ENCODE results near the gene ROPN1B.
A peak's percentile ranks its signal among the peaks of the same experiment; 100 is the strongest.
"Not testable (repeated sequence)": the region's sequence is repeated elsewhere in the genome, so short reads cannot be mapped to it uniquely, and the experiment has no call there.

The ROPN1B gene

DNA sequence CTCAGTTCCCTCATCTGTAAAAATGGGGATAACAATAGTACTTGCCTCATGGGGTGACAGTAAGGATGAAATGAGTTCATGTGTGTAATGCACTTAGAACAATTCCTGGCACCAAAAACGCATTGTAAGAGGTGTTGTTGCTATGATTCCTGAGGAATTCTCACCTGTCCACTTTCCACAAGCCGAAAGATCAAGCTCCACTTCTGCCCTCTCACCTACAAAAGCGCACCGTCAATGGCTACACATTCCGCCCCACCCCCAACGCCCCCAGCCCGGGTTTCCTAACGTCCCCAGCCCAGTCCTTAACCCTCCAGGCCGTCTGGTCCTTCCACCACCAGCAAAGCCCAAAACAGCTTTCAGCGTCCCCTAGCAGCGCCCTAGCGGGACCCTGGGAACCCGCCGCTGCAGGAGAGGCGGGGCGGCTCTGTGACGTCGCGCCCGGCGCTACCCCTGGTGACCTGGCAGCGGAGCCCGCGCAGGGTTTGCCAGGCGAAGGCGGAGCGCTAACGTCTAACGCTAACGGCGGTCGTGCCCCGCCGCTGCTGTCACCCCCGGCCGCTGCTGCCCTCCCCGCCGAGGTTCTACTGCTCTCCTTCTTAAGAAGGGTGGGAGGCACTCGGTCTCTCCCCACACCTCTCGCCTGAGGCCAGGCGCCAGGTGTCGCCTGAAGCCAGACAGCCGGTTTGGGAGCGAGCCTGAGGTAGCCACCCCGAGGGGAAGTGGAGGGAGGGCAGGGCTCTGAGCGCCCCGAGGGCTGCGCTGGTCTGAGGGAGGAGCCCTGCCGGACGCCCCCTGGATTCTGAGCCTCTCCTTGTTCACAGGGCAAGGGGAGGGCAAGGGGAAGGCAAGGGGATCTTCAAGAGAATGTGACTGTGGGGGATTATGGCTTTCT, at the start of gene ROPN1B:
Gene ROPN1B, plus strand, starts transcription at position 478 of the 892 bp plus-strand sequence. CDS start 2,877 bp downstream, outside the sequence.
- not testable (repeated sequence) for DNase-seq (ENCODE audit: low spot score)

DNA sequence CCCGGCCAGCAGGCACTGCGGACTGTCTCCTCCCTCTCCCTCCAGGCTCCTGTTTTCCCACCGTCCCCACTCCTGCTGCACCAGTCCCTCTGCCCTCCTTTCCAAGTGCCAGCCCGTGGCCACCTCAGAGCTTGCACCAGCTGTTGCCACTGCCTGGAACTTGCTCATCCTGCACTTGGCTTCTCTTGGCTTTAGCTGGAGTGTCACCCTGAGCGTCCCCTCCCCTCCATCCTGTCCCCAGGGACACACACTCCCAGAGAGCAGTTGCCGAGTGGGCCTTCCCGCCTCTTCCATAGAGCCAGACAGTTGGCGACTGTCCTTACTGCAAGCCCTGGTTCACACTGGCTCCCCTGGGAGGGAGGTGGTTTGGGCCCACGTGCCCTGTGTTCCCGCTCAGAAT, 48.8 kb upstream of the ROPN1B start:
- not testable (repeated sequence) for DNase-seq (ENCODE audit: low spot score)

GRCh38 chr3:125920751-125921279, 48.2 kb upstream of the ROPN1B start:
- DNase-seq (ENCODE audit: low spot score), result not testable (repeated sequence)

- peak; percentile 59 for DNase-seq (ENCODE audit: low spot score)
These were observed 47.3 kb upstream of the ROPN1B start for GRCh38 chr3:125921712-125922111.

GRCh38 chr3:125923324-125924115, 45.5 kb upstream of the ROPN1B start:
- peak; percentile 46 for DNase-seq (ENCODE audit: low spot score)

DNA sequence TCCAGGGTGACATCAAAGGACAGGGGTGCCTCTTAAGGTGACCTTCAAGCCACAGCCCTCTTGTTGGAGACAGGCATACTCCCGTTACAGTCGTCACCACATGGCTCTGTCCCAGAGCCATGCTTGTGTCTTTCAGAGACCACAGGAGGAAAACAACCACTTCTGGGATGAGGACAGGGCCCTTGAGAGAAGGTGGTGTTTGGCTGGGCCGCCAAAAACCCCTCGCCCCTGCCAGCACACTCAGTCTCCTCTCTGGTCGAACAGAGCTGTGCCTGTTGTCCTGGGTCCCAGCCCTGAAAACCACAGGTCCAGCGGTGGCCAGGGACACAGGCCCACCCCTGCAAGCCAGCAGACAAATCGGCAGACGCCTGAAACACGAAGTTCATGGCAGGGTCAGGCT, 44.7 kb upstream of the ROPN1B start:
- DNase-seq (ENCODE audit: low spot score), result not testable (repeated sequence)

GRCh38 chr3:125925727-125926126, 43.3 kb upstream of the ROPN1B start:
- not testable (repeated sequence) for DNase-seq (ENCODE audit: low spot score)

DNA sequence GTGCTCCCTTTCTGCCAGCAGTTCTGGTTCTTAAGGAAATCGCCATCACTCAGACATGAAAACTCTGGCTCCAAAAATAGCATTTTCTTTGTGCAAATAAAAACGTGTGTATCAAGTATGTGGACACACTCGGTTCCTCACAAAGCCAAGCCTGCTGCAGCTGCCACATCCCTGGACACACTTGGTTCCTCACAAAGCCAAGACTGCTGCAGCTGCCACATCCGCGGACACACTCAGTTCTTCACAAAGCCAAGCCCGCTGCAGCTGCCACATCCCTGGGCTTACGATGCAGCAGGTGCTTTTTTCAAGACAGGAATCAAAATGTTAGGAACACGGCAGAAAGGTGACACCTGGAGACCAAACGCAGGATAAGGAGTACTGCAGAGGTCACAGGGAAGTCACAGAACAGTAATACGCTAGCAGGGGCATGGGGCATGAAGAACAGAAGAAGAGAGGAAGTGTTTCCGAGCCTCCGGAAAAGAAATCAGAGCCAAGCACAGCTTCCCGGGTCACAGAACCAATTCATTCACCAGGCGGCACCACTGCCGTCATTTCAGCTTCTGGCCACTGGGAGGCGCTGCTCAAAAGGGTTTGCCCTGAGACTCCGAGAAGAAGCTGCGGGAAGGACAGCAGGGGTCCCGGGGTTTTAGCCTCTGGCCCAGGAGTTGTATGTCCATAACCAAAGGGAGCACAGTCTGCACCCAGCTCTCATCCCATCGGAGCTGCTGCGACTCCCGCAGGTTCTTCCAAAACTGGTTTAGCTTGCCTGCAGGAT, 40.0 kb upstream of the ROPN1B start:
- DNase-seq (ENCODE audit: low spot score), result not testable (repeated sequence)

GRCh38 chr3:125929765-125930164, 39.2 kb upstream of the ROPN1B start:
- not testable (repeated sequence) for DNase-seq (ENCODE audit: low spot score)

DNA sequence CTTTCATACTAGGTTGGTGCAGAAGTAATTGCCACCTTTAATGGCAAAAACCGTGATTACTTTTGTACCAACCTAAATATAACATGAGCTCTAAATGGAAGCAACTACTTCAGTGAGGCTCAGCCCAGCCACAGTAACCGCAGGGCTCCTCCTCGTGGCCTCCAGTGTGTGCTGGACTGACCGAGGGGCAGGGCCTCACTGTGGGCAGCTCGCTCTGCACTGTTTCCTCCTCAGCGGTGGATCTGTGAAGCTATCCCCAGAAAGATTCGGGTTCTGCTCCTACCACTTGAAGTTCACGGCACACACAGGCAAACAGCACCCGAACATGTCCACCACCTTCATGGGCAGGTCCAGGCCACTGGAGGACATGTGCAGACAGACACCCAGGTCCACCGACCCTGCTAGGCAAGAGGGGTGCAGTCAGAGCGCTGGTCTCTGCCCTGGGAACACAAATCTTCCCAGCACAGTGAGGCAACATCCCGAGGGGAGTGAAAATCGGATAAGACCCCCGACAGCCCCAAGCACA, 37.6 kb upstream of the ROPN1B start:
- DNase-seq (ENCODE audit: low spot score), result not testable (repeated sequence)

- DNase-seq (ENCODE audit: low spot score), result not testable (repeated sequence)
These were observed 35.4 kb upstream of the ROPN1B start for GRCh38 chr3:125933397-125934173.

DNA sequence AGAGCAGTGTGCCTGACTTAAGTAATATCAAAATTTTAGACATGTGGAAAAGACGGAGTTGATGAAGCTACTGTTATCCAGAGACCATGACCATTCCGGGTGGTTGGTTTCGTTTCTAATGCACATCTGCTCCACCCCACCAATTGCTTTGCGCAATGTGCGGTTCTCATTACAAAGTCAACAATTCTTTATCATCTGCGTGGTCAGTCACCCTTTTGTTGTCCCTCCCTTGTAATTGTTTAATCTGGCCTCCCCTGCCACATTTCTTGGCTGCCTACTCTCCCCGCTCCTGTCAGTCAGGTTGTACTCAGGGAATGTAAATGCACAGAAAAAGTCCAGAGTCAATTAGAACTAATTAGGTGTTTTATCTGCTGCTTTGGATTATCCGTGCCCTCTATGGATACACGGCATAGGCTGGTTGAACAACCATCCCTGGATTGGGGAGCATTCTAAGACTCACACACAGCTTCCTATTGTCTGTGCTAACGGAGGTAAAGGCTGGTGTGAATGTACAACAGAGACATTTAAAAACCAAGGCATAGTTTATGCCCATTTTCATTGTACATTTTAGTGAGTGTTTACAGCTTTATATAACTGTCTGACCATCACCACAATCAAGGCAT, 33.6 kb upstream of the ROPN1B start:
- DNase-seq (ENCODE audit: low spot score), result not testable (repeated sequence)

- DNase-seq (ENCODE audit: low spot score), result peak; percentile 35
These were observed 32.7 kb upstream of the ROPN1B start for GRCh38 chr3:125936210-125936815.

- DNase-seq (ENCODE audit: low spot score), result not testable (repeated sequence)
These were observed 32.1 kb upstream of the ROPN1B start for GRCh38 chr3:125936891-125937290.

- DNase-seq (ENCODE audit: low spot score), result not testable (repeated sequence)
These were observed 21.2 kb upstream of the ROPN1B start for GRCh38 chr3:125947806-125948205.

GRCh38 chr3:125948901-125949300, 20.1 kb upstream of the ROPN1B start:
- DNase-seq (ENCODE audit: low spot score), result not testable (repeated sequence)

DNA sequence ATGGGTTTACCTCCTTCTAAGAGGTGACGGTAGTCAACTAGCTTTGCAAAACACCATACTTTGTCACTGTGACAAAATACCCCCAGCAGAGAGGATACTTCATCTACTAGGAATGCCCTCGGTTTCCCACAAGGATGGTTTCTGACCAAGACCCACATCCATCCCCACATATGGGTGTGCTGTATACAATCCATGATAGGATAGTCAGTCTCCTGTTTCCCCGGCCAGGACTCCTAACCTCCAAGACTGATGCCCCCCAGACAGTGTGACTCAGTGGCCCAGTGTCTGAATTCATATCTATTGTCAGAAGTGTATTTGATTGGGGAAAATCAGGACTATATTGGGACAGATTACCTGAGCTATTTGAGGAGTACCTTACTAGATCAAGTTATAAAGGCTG, 17.8 kb upstream of the ROPN1B start:
- not testable (repeated sequence) for DNase-seq (ENCODE audit: low spot score)

- DNase-seq (ENCODE audit: low spot score), result not testable (repeated sequence)
These were observed 12.0 kb upstream of the ROPN1B start for GRCh38 chr3:125957020-125957419.

- DNase-seq (ENCODE audit: low spot score), result peak; percentile 7
These were observed 11.1 kb upstream of the ROPN1B start for GRCh38 chr3:125957674-125958510.
